ENCODE data around the gene MTURN. TPM values are rescaled to one million over a fixed set of nuclear protein-coding genes. Genes with fewer than 3 reads are reported as not detected.
"Not testable (repeated sequence)": the region's sequence is repeated elsewhere in the genome, so short reads cannot be mapped to it uniquely, and the experiment has no call there.

The MTURN gene
- polyA plus RNA-seq, 3 donors = 89.2 to 94.8 (median 90.6) TPM

DNA sequence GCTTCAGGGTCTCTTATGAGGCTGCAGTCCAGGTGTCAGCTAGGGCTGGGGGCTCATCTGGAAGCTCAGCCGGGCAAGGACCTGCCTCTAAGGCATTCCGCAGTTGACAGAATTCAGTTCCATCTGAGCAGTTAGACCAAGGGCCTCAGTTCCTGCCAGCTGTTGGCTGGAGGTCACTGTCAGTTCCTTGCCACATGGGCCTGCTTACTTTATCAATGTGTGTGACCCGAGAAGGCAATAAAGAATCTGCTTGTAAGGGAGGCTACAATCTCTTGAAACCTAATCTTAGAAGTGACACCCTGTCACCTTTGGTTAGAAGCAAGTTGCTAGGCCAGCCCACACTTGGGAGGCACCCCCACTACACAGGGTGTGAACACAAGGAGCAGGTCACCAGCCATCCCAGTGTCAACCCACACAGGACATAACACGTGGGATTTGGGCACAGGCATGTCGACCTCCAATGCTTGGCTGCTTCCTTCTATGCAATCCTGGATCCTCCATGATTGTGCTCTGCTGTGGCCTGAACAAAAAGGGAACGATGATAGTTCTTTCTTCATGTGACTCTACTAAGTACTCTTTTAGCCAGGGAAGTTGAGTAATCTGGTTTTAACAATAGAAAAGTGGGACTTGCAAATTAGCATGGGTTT, 41.8 kb downstream of the MTURN start:
- DNase-seq (ENCODE audit: low read depth in 3 of 3, low spot score in 2 of 3) = no peak

DNA sequence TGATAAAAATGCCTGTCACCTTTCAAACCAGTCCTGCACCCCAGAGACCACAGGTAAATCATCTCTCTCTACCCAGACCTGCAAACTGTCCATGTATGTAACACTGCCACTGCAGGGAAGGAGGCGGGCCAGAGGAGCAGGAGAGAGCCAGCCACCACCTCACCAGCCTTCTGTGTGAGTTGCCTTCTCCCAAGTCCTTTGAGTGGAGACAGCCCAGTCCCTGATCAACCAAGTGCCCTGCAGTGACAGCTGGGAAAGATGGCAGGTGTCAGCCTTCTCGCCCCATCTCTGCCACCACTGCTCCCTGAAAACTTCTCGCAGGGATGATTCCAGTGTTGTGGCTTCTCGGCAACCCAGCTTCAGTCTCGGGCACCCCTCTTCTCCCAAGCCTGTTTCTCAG, 42.4 kb downstream of the MTURN start:
- DNase-seq (ENCODE audit: low read depth in 3 of 3, low spot score in 2 of 3) = no peak

DNA sequence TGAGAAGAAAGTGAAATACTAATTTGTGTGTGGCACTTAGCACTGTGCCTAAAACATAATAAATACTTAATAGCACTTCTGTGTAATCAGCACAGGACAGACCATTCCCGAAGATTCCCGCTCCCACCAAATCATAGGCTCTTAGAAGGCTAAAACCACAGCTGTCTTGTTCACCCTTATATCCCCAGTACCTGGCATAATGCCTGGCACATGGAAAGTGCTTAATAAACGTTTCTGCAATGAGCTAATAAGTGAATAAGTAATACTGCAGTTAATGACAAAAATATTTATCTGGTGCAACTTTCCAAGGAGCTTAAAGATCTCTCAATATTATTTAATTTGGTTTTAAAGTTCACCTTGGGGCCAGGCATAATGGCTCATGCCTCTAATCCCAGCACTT, 43.2 kb downstream of the MTURN start:
- DNase-seq (ENCODE audit: low read depth in 3 of 3, low spot score in 2 of 3) = no peak

DNA sequence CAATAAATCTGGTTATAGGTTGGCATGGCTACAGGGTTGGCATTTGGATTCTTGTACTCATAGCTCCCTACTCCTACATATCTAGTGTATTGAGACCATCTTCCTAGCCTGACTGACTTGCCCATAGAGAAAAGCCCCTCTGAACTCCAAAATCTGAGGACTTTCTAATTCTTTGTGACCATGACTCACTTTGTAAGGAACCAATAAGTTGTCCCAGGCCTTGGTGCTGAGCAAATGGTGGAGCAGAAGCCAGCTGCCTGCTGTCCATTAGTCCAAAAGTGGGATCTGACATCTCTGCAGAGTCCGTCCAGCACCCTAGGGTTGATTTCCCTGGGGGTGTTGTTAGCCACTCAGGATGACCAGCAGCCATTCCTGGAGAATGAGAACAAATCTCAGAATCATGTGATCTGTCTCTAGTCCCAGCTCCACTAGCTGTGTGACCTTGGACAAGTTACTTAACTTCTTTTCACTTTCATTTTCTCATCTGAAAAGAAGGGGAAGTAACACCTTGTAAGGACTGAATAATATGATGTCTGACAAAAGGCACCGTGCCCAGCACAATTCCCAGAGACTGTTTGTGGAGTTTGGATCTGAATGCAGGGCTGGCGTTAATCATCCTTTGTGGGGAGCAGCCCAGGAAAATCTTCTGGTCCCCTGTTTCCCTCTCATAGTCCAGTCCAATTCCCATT, 44.1 kb downstream of the MTURN start:
- DNase-seq (ENCODE audit: low read depth in 3 of 3, low spot score in 2 of 3) = no peak

DNA sequence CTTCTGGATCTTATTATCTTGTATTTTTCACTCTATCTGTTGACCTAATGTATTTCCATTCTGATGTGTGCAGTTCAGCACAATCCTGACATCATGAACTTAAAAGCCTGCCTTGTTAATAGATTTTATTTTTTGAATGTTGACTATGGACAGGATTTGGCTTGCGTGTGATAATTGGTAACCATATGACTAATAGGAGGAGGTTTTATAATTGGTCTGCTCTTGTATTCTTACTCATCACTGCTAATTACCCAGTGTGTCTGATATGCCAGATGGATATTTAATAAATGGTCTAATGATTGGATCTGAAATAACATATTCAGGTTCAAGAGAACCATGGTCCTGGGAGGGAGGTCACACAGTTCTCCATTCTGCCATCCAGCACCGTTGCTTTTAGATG, 45.9 kb downstream of the MTURN start:
- DNase-seq (ENCODE audit: low read depth in 3 of 3, low spot score in 2 of 3) = no peak

DNA sequence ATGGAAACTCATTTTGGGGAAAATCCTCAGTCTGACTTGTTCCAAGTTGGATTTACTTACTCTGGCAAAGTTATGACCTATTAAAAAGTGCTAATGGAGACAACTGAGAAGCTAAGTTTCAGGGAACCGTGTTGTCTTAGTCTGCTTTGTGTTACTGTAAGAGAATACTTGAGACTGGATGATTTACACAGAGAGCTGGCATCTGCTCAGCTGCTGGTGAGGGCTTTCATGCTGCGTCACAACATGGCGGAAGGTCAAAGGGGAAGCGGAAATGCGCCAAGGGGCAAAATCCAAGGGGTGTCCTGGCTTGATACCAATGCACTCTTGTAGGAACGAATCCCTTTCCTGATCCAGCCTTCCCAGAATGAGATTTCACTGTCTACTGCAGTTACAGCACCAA, 46.4 kb downstream of the MTURN start:
- no peak for DNase-seq (ENCODE audit: low read depth in 3 of 3, low spot score in 2 of 3)

DNA sequence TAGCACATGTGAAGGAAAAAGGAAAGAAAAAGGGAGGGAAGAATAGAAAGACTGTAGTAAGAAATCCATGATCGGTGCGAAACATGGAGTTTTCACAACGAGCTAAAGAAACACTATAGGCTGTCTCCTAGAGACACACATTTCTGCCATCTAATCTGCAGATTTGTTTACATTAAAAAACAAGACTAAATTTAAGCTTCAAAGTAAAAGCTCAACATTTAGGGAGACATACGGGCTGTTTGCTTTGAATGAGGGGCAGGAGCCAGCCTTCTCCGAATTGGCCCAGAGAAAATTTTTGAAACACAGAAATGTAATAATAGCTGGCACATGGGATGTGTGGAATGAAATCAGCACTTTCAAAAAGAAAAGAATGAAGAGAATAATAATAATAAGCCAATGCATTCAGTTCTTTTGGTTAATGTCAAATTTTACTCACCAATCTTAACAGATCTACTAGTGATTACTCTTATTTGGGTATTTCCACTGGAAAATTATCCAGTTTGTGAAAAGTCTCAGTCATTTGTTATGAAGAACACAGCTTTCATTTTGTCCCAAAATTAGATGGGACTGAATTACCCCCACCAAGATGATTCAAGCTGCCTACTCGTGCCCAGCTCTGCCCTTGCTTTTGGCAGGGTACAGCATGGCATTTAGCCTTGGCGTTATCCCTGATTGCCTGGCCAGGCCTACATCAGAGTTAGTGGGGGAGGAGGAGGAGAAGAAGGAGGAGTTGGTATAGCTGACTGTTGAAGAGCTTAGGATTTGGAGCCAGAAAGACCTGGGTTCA, 47.1 kb downstream of the MTURN start:
- DNase-seq (ENCODE audit: low read depth in 3 of 3, low spot score in 2 of 3) = no peak

DNA sequence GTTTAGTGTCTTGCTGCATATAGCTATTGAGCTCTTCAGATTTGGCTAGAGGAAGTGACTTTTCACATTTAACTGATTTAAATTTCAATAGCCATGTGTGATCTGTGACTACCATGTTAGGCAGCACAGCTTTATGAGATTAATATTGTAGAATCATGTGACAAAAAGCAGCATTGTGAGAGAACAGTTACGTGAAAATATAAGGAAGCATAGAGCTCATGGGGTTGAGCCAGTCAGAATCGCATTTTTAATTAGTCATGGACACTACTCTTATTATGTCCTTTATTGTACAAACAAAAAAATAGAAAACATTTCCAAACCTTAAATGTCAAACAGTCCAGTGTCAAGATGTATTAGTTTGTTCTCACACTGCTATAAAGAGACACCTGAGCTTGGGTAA, 48.0 kb downstream of the MTURN start:
- DNase-seq (ENCODE audit: low read depth in 3 of 3, low spot score in 2 of 3) = no peak

DNA sequence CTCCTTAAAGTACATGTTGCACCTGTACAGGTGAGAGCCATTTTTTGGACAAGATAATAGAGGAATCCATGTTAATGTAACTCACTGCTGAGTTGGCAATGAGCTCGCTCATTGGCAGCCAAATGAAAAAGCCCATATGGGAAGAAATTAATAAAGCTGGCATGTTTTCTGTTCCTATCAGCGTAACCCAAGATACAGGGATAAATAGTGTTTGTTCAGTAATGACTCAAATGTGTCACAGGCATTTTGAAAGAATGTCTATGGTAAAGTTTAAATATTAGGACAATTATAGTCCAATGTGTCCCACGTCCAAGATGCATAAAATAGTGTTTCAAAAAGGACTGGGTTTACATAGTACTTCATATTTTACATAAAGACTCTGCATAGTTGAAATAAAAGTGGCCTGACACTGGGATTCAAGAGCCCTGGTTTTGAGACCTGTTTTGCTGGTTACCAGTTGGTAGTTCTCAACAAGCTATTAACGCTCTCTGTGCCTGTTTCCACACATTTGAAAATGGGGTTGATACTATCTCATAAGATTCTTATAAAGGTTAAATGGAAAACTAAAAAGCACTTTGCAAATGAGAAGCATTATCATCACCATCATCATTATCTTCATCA, 49.1 kb downstream of the MTURN start:
- DNase-seq (ENCODE audit: low read depth in 3 of 3, low spot score in 2 of 3) = no peak

DNA sequence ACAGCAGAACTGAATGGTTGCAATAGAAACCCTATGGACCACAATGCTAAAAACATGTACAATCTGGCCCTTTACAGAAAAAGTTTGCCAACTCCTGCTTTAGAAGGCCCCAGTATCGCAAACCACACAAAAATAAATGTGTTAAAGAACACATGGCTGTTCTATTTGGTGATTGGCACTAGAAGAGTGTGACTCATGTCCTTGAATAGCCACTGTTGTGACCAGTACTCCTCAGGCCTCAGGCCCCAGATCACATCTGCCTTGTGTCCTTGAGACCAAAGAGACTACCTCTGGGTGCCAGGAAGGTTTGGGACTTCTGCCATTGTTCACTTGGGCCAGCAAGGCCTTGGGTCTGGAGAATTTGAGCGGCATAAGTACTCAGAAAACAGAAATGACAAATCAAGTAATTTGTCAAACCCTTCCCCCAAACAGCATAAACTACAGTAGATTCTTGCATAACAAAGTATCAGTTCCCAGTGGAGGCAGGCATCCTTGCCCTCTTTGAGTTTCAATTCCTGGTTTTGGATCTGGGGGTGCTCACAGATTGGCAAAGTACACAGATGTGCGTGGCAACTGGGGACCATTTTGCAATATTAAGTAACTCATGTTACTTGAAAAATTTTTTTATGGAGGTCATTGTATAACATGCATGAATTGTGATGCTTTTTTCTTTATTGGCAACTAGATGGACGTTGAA, 50.2 kb downstream of the MTURN start:
- DNase-seq (ENCODE audit: low read depth in 3 of 3, low spot score in 2 of 3) = no peak

DNA sequence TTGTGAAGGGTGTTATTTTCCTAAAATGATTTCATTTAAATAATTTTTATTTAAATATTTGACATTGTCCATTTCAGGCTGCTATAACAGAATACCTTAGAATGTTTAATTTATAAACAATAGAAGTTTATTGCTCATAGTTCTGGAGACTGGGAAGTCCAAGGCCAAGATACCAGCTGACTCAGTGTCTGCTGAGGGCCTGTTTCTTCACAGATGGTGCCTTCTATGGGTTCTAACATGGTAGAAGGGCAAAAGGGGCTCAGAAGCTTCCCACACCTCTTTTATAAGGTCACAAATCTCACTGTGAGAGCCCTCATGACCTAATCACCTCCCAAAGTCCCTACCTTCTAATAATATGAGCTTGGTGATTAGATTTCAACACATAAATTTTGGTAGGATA, 50.7 kb downstream of the MTURN start:
- no peak for DNase-seq (ENCODE audit: low read depth in 3 of 3, low spot score in 2 of 3)

DNA sequence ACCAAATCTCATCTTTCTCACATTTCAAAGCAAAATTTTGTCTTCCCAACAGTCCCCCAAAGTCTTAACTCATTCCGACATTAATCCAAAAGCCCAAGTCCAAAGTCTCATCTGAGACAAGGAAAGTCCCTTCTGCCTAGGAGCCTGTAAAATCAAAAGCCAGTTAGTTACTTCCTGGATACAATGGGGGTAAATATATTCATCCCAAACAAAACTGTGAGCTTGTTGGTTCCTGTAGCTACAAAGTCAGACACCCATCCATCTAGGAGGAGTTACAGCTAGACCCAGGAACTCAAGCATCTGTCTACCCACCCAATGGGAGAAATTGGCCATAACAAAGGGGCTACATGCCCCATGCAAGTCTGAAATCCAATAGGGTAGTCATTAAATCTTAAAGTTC, 51.9 kb downstream of the MTURN start:
- no peak for DNase-seq (ENCODE audit: low read depth in 3 of 3, low spot score in 2 of 3)

DNA sequence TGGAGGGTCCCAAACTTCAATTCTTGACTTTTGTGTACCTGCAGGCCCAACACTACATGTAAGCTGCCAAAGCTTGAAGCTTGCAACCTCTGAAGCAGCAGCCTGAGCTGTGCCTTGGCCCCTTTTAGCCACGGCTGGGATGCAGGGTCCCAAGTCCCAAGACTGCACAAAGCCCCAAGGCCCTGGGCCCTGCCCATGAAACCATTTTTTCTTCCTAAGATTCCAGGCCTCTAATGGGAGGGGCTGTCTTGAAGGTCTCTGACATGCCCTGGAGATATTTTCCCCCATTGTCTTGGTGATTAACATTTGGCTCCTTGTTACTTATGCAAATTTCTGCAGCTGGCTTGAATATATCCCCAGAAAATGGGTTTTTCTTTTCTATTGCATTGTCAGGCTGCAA, 52.7 kb downstream of the MTURN start:
- DNase-seq (ENCODE audit: low read depth in 3 of 3, low spot score in 2 of 3) = no peak

DNA sequence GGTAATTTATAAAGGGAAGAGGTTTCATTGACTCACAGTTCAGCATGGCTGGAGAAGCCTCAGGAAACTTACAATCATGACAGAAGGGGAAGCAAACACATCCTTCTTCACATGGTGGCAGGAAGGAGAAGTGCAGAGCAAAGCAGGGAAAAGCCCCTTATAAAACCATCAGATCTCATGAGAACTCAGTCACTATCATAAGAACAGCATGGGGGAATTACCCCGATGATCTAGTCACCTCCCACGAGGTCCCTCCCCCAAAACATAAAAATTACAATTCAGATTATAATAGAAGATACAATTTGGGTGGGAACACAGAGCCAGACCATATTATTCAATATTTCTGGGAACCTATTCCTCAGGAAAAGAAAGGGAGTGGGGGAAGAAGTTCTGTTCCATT, 53.6 kb downstream of the MTURN start:
- not testable (repeated sequence) for DNase-seq (ENCODE audit: low read depth in 3 of 3, low spot score in 2 of 3)

DNA sequence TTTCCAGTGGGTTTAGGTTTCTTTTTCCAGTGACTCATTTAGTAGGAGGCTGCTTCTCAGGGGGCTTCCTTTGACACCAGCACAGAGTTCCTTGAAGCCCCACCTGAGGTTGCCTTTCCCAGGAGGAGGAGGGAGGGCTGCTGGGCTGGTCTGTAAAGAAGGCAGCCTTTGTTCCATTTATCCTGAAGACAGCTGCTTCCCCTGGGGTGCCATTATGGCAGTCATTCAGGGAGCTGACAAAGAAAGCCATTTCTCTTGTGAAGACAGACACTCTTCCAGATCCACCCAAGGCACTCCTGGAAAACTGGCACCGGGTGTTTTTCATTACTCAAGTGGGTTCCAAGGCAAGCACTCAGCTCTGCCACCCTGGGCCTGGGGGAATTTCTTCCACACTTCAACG, 54.0 kb downstream of the MTURN start:
- no peak for DNase-seq (ENCODE audit: low read depth in 3 of 3, low spot score in 2 of 3)

DNA sequence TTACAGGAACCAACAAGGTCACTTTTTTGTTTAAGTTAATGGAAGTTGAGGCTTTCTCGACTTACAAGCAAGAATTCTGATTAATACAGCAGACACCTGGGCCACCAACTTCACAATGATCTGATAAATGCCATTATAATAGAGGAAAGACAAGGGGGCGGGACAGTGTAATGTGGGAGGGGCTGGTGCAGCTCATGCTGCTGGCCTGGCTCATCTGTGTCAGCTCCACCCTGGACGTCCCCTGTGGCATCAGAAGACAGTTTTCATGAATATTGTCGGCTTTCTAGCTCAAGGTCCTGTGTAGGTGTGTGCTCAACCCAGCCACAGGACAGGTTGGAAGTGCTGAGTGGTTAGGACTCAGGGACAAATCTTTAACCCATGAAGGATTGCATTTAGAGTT, 57.0 kb downstream of the MTURN start:
- DNase-seq (ENCODE audit: low read depth in 3 of 3, low spot score in 2 of 3) = no peak

DNA sequence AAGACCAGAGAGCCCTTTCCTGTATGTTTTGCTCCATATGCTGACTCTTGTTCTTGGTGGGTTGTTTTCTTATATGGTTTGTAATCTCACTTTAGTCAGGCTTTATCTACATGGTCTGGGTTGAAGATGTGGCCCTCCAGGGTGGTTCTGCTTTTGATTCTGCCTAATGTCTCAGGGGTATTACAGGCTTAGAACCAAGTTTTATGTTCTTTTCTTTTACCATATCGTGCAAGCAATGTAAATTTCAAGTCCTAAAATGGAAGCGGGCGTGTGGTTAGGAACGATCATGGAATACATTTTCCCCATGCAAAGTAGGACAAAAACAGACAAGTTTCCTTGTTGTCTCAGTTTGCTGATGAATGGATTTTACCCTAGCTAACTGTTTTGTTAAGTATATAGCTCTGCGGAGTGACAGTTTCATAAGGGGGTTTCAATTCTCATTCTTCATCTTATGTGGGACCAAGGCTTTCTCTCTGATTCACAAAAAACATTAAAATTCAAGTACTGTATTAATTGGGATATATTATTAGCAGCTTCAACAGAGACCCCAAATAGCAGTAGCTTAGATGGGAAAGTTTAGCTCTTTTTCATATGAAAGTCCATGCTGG, 58.7 kb downstream of the MTURN start:
- no peak for DNase-seq (ENCODE audit: low read depth in 3 of 3, low spot score in 2 of 3)

DNA sequence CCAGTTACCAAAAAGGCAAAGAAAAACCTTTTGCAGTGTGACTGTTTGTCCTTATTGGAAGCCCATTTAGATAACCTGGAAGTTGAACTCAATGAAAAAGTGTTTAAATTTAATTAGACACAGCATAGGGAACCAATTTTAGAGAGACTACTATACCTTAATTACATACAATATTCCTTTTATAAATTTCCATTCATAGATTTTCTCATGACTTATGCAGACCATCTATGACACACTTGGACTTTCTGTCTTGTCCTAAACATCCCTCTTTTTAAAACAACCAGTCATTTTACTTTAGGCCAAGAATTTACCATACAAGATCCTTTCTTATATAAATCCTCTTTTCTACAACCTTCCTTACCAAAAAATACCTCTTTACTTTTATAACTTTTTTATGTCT, 61.6 kb downstream of the MTURN start:
- DNase-seq (ENCODE audit: low read depth in 3 of 3, low spot score in 2 of 3) = no peak

DNA sequence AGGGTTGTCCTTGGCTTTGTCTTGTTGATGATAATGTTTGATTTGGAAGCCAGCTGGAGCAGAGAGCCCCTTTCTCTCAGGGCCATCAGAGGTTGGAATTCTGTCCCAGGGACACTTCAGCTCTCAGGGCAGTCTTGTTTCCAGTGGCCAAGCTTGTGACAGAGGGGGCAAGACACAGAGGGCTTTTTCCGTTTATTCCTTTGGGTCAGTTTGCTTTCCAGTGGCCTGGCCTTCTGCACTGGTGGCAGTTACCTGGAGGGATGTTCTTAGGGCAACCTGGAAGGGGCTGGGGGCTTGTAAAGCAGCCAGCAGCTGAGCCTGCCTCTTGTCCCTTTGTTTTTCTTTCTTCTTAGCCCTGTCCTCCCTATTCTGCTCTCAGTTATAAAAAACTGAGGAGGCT, 62.7 kb downstream of the MTURN start:
- DNase-seq (ENCODE audit: low read depth in 3 of 3, low spot score in 2 of 3) = no peak

DNA sequence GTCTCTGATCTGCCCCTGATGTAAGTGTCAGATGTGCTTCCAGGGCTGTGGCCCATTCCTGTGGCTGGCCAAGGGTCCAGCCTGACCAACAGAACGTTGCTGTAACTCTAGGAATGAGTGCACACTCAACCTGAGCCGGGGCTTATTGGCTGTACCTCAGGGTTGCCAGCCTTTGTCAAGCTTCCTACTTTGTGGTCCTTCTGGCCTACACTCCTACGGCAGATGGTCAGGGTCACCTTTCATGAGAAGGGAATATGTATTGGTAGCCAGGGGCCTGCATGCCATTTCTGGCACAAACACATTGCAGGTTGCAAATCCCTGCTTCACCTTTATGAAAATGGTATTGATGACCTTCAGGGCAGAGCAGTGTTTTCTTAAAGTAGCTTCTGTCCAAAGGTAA, 64.5 kb downstream of the MTURN start:
- no peak for DNase-seq (ENCODE audit: low read depth in 3 of 3, low spot score in 2 of 3)

DNA sequence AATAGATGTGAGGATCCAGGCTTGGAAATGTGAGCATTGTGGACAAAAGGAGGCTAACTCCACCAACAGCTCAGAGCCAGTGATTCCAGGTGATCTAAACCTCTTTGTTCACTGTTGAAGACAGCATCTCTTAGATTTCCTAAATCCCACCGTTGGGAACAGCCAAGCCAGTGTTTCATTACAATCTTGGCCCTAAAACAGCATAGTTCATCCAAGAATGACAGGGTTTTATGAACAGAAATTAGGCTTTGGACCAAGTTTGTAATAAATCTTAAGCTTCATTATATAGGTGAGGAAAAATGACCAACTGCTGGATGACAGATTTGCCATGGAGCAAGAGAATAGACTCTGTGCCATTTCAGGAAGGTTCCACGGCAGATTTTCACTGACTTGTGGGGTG, 65.8 kb downstream of the MTURN start:
- DNase-seq (ENCODE audit: low read depth in 3 of 3, low spot score in 2 of 3) = no peak

Measured in right renal cortex interstitium (tissue), 3 donors.